SU-DHL-6 (cell line): ENCODE measurements around the gene CASQ2.

Experiments
- H2AFZ ChIP-seq: fragments of 200-600 bp; sonication (generic); 2 replicates; pipeline ENCODE4 v1.6.1; 2014; ENCODE audit warnings: low read depth, mild to moderate bottlenecking, moderate library complexity, mixed read lengths, antibody characterized with exemption, low read length; ENCODE audit not compliant: severe bottlenecking
- H3F3A ChIP-seq: fragments of 200-600 bp; shearing (Covaris generic); 2 replicates; pipeline ENCODE4 v1.6.0; 2016; ENCODE audit warnings: antibody characterized with exemption, mild to moderate bottlenecking; ENCODE audit not compliant: insufficient read depth
- H3K27ac ChIP-seq: fragments of 200-600 bp; sonication (generic); 2 replicates; pipeline ENCODE4 v1.5.1; 2016; ENCODE audit warnings: low read depth, mild to moderate bottlenecking, low read length, moderate library complexity, mixed read lengths
- H3K27me3 ChIP-seq: fragments of 200-600 bp; sonication (generic), shearing (Covaris generic); 2 replicates; pipeline ENCODE4 v1.6.0; 2014; ENCODE audit warnings: mild to moderate bottlenecking, low read length
- H3K36me3 ChIP-seq: fragments of 200-600 bp; sonication (generic); 2 replicates; pipeline ENCODE4 v1.6.1; 2014; ENCODE audit warnings: mild to moderate bottlenecking, low read length, mixed read lengths
- H3K4me2 ChIP-seq: fragments of 300-600, 200-600 bp; shearing (Covaris generic), sonication (generic); 2 replicates; pipeline ENCODE4 v1.6.0; 2014; ENCODE audit warnings: low read length, low read depth, mild to moderate bottlenecking; ENCODE audit not compliant: poor library complexity, severe bottlenecking
- H3K4me3 ChIP-seq: fragments of 200-600 bp; sonication (generic); 2 replicates; pipeline ENCODE4 v1.5.1; 2014; ENCODE audit warnings: antibody characterized with exemption, low read length, mild to moderate bottlenecking, mixed read lengths; ENCODE audit not compliant: insufficient read depth, poor library complexity, severe bottlenecking
- H3K79me2 ChIP-seq: fragments of 200-600 bp; sonication (generic); 2 replicates; pipeline ENCODE4 v1.6.1; 2014; ENCODE audit warnings: mild to moderate bottlenecking, low read length, moderate library complexity; ENCODE audit not compliant: insufficient read depth
- H3K9ac ChIP-seq: fragments of 200-600 bp; sonication (generic); 2 replicates; pipeline ENCODE4 v1.7.0; 2014; ENCODE audit warnings: mild to moderate bottlenecking, low read length
- H3K9me2 ChIP-seq: fragments of 200-600 bp; sonication (generic); replicated peaks from 2 replicates; pipeline ENCODE4 v1.6.1; 2014; ENCODE audit warnings: low read length; ENCODE audit not compliant: insufficient read depth
- H3K9me3 ChIP-seq: fragments of 200-600 bp; sonication (generic); 2 replicates; pipeline ENCODE4 v1.6.1; 2014; ENCODE audit warnings: low read length, mixed read lengths; ENCODE audit not compliant: insufficient read depth
- H4K20me1 ChIP-seq: fragments of 200-600 bp; sonication (generic); 2 replicates; pipeline ENCODE4 v1.6.1; 2014; ENCODE audit warnings: low read depth, mild to moderate bottlenecking, antibody characterized with exemption, low read length, moderate library complexity, mixed read lengths
- CTCF ChIP-seq: fragments of 200-600 bp; sonication (generic); IDR thresholded peaks from one replicate; pipeline ENCODE4 v1.5.1; 2017; ENCODE audit warnings: antibody characterized with exemption, mild to moderate bottlenecking, low read length, moderate library complexity; ENCODE audit not compliant: insufficient read depth, poor library complexity, severe bottlenecking
- EZH2phosphoT487 ChIP-seq: fragments of 200-600 bp; sonication (generic), shearing (Covaris generic); conservative IDR thresholded peaks from 2 replicates; pipeline ENCODE4 v1.6.1; 2018; ENCODE audit warnings: mild to moderate bottlenecking, antibody characterized with exemption, low read length, moderate library complexity, mixed read lengths

CASQ2 gene

GRCh38 chr1:115783311-115783710 is 14.8 kb upstream of the CASQ2 start:
- Histone ChIP-seq H3K79me2 (no peaks in the 10 kb centered on the region), H3F3A (no peaks in the 10 kb centered on the region), H3K9ac (no peak overlapping the region), H3K27me3 (no peaks in the 10 kb centered on the region), H3K4me3 (no peak overlapping the region), H3K9me3 (no peaks in the 10 kb centered on the region), H2AFZ (no peak overlapping the region), H4K20me1 (no peaks in the 10 kb centered on the region), H3K36me3 (no peaks in the 10 kb centered on the region), H3K27ac (no peak overlapping the region), H3K4me2 (no peak overlapping the region), H3K9me2 (no peaks in the 10 kb centered on the region)
- TF ChIP-seq CTCF (no peak), EZH2phosphoT487 (no peak)

GRCh38 chr1:115782571-115783281 is 14.2 kb upstream of the CASQ2 start:
- H3K4me2 ChIP-seq = no peak overlapping the region
- no peaks in the 10 kb centered on the region for H4K20me1 ChIP-seq
- H3K79me2 ChIP-seq = no peaks in the 10 kb centered on the region
- H2AFZ ChIP-seq = no peak overlapping the region
- H3K27me3 ChIP-seq = no peaks in the 10 kb centered on the region
- H3K9me3 ChIP-seq = no peaks in the 10 kb centered on the region
- H3F3A ChIP-seq = no peaks in the 10 kb centered on the region
- no peaks in the 10 kb centered on the region for H3K36me3 ChIP-seq
- H3K9ac ChIP-seq = no peak overlapping the region
- no peaks in the 10 kb centered on the region for H3K9me2 ChIP-seq
- no peak overlapping the region for H3K4me3 ChIP-seq
- no peak overlapping the region for H3K27ac ChIP-seq
- TF ChIP-seq EZH2phosphoT487 (no peak), CTCF (no peak)

- Histone ChIP-seq H3K36me3 (no peaks in the 10 kb centered on the region), H3K27me3 (no peaks in the 10 kb centered on the region), H3K4me2 (no peak overlapping the region), H3K9ac (no peak overlapping the region), H3K27ac (no peak overlapping the region), H3K79me2 (no peaks in the 10 kb centered on the region), H3F3A (no peaks in the 10 kb centered on the region), H4K20me1 (no peaks in the 10 kb centered on the region), H3K9me2 (no peaks in the 10 kb centered on the region), H3K4me3 (no peak overlapping the region), H3K9me3 (no peaks in the 10 kb centered on the region), H2AFZ (no peak overlapping the region)
- TF ChIP-seq CTCF = no peak
- TF ChIP-seq EZH2phosphoT487 = no peak
Observed at GRCh38 chr1:115781851-115782250, 13.3 kb upstream of the CASQ2 start.
